OCI-LY7 (cell line): ENCODE results near the gene DTX1.

Experiments
- CTCF ChIP-seq: fragments of 200-600 bp; sonication (generic); conservative IDR thresholded peaks from 2 replicates; pipeline ENCODE4 v1.5.1; 2014; ENCODE audit warnings: mild to moderate bottlenecking, antibody characterized with exemption, low read length, moderate library complexity, mixed read lengths
- EZH2phosphoT487 ChIP-seq: fragments of 200-600 bp; sonication (generic); IDR thresholded peaks from 2 replicates; pipeline ENCODE4 v1.6.1; 2018; ENCODE audit warnings: low read depth, borderline replicate concordance, mild to moderate bottlenecking, mixed run types, antibody characterized with exemption, low read length, moderate library complexity, mixed read lengths

- peak; percentile 91 for TF ChIP-seq CTCF
- TF ChIP-seq EZH2phosphoT487, result no peak
Measured at GRCh38 chr12:113098441-113099028, 42.0 kb downstream of the DTX1 start.
